Activated CD8-positive, alpha-beta memory T cell treated with anti-CD3 and anti-CD28 coated beads for 48 hours (primary cell): ENCODE measurements around the gene MVD.
A peak's percentile ranks its signal among the peaks of the same experiment; 100 is the strongest.

Experiments used
- DNase-seq, 3 experiments: peaks; one replicate each; pipeline ENCODE4 v3.0.0-alpha.2; 2020; ENCODE audit warnings: low read depth in 2 of 3, low spot score in 2 of 3

Gene MVD

DNA sequence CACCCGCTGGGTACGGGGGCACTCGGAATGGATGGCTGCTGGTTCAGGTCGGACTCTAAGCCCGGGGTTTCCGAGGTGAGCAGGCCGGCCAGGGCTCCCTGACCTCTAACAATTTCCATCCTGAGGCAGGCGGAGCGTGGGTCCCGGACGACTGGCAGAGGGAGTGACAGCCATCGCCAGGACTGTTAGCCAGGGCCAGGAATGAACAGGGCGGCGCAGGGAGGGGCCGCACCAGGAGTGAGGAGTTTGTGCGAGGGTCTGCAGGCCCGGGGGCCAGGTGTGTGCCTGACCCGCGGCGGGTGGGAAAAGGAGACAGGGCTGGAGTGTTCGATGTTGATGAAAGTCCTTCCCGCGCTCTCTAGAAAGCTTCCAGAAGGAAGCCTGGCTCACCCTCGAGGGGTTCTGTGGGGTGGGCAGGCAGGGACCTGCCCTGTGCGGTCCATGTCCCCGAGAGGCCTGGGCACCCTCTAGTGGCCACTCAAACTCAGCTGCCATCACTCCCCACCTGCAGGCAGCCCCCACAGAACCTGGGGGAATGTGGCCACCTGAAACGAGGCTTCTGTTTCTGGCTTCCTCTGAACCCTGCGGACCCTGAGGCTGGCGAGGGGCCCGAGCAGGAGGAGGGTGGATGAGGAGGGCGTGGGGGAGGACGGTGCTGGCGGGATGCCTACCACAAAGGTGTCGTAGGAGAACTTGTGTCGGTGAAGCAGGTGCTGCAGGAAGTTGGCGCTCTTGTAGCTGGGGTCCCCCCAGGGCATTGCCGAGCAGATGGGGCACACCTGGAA lies 35.1 kb upstream of the MVD start:
- DNase-seq, result no peak

DNA sequence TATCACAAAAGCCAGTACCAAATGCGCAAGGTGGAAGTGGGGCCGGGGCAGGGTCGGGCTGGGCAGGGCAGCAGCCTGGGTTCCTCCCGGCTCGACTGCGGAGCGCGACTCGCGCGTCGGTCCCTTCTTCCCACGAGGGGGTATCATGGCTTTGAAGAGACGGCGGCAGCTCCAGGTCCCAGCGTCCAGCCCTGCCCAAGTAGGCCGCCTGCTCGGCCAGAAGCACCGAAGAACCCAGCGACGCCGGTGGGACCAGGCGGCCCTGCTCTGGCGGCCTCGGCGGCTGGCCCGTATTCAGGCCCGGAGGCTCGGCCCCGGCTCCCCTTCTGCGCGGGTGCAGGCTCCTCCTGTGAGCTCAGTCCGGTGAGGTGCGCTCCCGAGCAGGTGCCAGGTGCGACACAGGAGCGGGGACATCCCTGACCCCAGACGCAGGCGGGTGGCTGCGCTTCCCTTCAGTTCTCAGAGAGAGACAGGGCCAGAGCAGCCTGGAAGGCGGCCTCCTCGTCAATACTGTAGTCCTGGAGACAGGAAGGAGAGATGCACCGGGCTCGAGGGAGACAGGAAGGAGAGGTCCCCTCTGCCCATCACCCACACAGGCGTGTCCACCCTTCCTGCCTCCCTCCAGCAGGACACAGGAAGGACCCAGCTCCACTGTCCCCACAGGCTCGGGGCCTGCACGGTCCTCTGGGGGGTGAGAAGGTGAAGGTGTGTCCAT lies 34.4 kb upstream of the MVD start:
- DNase-seq, result no peak

DNA sequence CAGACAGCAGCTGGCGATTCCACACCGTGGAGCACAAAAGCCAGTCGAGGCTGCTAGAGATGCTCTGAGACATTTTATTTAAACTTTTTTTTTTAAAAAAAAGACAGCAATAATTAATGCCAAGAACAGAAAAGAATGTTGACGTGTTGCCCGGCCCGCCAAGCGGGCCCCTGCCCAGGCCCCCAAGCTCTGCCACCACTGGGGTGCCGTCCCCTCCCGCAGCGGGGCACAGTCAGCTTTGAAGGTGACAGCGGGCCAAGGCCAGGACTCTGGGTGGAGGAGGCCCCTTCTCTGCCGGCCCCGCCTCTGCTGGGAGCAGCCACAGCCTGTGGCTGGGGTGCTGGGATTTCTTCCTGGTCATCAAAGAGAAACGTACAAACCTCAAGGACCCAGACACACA lies 33.5 kb upstream of the MVD start:
- DNase-seq, result no peak

DNA sequence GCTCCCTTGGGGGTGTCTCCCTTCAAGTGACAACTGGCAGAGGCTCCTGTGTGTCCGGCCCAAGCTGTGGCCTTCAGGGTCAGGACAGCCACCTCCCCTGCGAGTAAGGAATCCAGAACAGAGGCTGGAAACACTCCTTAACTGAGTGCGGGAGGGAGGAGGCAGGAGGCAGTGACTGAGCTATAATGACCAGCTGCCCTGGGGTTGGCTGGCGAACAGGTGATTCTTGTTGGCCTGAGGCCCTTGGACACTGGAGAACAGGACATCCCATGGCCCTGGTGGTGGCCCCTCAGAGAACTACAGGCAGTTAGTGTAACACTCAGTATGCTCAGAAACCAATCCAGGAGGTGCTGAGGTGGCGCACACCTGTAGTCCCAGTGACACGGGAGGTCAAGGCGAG lies 32.9 kb upstream of the MVD start:
- no peak for DNase-seq

DNA sequence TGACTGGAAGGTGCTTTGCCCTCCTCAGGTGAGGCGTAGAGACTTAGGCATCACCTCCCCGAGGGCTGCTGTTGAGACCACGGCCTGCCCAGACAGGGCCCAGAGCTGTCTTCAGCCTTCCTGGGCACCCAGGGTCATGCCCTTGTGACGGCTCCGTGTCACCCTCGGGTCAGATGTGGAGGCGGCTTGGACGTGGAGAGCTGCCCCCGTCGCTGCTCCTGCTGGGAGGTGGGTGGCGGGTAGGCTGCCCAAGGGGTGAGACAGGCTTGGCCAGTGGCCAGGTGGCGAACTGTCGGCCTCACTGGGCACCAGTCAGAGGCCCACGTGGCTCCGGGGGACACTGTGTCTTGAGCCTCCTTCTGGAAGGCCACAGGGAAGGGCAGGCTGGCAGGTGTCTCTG lies 32.3 kb upstream of the MVD start:
- DNase-seq, result no peak

DNA sequence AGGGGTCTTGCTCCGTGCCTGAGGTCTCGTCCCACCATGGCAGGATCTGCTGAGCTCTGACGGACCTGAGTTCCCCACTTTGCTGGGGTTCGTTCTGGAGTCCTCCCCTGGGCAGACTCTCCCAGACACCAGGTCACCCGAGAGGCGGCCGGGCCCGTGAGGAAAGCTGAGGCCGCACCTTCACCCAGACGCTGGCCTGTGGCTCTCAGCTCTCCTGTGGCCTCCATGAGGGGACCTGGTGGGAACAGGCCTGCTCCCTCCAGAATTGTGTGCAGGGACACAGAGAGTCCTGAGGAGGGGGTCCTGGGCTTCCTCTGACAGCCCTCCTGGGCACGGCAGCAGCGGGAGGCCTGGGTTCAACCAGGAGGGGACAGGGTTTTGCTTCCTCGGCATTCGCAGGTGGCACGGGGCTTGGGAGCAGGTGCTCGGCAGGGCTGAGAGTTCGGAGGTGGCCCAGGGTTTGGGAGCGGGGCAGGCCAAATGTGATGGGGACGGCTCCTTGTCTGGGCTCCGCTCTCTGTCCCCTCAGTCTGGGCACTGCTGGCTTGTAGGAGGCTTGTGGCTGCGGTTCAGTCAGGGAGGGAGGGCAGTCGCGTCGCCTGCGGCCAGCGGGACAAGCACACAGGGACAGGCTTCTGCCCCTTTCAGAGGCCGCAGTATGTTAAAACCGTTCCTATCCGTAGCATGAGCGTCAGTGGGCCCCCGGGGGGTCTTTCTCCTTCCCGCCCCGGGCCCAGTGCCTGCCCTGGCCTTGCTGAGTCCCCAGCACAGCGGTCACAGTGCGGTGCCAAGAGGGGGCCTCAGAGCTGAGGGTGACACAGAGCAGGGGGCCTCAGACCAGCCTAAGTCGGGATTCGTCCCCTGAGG lies 31.6 kb upstream of the MVD start:
- no peak for DNase-seq

DNA sequence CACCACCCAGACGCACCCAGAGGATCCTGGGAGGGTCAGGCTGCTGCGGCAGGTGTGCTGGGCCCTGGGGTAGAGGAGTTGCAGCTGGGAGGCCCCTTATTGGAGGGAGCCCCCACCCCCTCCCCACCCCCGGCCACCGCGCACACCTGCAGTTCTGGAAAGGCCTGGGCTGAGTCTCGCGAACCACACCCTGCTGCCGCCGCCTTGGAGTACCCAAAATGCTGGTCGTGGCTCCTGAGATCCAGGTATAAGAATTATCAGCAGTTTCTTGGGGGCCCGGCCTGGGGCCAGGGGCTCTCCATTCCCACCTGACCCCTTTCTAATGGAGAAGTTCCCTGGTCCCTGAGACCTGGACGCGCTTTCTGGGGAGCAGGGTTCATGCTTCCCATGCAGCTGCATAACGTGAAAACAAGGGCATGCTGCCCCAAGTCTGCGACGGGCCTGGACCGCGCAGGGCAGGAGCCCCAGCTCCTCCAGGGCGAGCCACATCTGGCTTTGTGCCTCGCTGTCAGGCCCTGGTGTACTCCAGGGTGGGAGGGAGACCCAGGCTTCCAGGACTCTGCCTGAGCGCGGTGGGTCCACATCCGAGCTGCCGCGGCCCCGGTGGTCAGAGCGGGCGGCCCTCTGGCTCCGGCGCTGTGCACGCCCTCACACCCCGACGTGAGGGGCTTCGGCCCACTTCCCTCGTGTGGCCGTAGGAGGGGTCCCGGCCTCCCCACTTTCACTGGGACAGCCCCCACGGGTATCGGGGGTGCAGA lies 30.7 kb upstream of the MVD start:
- no peak for DNase-seq

DNA sequence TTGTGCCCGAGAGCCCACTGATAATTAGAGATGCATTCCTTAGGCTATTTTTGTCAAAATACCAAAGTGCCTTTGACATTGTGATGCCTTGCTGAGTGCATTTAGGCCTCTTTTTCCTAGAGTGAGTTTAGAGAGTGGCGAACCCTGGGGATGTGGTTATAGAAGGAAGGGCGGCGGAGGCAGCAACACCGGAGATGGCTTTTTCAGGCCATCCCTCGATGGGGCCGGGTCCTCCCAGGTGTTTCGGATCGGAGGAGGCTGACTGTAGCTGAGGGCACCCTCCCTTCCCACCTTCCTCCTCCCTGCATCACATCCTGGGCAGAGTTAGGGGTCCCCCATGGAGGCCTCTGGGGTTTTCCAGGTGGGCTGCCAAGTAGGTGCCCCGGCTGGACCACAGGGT lies 30.0 kb upstream of the MVD start:
- DNase-seq, result no peak

DNA sequence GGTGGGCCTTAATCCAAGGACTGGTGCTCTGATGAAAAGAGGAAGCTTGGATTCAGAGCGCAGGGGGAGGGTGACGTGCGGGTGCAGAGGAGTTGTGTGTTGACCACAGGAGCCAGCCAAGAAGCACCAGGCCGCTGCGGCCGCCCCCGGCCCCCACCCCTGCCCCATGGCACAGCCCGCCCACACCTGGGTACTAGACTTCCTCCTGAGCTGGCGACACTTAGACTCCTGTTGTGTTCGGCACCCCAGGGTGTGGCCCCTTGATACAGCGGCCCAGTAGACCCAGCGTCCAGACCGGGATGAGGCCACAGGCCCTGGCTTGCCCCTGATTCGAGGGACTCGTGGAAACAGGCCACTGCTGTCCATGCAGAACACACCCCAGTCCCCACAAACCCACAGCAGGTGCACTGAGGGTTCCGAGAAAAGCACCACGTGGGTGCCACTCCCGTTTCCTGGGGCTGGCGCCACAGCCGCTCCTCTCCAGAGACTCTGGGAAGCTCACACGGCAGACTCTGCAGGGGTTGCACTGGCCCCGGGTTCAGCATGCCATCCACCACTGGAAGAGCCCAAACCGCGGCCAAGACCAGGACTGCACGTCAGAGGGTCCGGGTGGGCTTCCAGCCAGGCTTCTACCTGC lies 29.2 kb upstream of the MVD start:
- DNase-seq, result no peak

DNA sequence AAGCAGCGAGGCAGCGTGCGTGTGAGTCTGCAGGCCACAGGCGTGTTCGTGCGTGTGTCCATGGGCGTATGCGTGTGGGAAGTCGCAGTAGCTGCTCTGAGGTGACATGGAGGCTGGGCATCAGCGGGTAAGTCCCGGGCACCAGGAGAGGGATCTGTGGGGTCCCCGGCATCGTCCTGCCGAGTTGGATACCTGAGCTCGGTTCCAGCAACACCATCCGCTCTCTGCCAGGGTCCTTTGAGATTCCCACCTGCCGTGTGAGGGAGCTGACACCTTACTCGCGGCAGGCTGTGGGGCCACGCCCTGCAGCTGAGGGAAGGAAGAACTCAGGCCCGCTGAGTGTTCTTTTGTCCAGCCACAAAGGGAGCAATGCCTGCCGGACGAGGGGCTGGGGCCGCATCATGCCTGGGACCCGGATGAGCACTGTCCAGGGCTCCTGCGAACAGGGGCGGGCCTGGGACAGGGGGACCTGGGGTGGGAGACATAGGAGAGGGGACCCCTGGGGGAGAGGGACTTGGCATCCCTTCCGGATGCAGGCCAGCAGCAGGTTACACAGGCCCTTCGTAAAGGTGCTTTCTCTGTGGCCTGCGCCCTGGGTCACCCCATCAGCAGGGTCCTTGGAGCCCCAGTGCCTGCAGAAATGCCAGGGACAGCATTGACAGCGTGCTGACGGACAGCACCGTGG lies 28.4 kb upstream of the MVD start:
- no peak for DNase-seq

DNA sequence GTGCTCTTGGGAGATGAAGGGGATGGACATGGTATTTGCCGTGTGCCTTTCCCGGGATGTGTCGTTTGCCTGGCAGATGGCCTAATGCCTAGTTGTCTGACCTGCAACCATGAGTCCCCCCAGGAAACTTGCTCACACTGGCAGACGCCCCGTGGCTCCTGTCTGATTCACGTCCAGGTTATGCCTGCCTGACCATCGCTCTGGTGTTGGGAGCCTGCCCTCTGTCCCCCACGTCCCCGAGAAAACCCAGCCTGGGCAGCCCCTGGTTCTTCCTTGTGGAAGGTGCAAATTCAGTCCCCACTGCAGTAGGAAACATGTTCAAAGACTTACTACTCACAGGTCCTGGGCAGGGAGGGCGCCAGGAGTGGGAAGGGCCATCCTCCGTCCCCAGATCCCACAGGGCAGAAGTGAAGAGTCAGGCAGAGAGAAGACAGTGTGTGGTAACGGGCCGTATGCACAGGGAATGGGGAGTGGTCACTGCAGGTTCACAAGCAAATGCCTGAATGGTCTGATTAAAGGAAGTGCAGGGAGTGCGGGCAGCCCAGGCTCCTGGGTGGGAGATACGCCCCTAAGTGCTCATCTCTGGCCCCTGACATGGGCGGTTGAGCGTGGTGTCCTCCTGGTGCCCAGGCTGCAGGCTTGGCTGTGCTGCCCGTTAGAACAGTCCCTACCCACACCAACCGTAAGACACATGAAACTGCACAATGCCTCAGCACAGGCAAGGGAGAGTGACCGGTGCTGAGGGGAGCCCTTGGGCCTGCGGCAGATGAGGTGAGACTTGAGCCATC lies 27.6 kb upstream of the MVD start:
- DNase-seq, result no peak

DNA sequence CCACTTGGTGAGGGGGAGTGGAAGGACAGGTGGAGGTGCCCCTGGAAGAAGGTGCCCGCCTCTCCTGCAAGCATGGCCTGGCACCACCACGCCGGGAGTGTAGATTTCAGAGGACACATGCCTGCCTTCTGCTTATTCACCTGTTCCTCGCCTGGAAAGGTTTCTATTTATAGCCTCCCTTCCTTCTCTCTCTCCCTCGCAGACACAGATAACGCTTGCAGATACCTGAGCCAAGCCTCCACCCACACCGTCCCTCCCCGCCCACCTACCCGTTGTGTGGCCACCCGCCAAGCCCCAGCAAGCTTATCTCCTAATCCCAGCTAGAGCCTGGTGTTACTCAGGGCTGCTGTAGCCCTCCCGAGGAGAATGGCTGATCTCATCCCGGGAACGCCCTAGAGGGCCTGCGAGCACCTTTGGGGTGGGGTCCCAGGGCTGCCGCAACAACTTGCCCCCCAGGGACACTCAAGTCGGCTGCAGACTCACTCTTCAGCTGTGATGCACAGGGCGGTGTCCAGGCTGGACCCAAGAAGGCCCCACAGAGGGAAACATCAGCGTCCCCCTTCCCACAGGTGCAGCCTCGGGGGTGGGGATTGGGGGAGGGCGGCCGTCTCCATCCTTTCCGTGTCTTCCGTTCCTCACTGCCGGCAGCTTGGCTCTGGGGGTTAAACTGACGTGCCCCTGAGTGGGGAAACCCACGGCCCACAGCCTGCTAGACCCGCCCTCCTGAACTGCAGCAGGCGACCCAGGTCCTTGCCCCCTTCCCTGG lies 25.3 kb upstream of the MVD start:
- DNase-seq, result no peak

DNA sequence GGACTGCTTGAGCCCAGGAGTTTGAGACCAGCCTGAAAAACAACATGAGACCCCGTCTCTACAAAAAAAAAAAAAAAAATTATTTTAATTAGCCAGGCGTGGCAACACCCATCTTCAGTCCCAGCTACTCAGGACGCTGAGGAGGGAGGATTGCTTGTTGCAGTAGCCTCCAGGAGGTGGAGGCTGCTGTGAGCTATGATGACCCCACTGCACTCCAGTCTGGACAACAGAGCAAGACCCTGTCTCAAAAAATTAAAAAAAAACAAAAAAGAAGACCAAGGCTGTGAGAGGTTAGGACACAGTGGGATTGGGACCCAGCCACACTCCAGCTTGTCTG lies 24.8 kb upstream of the MVD start:
- DNase-seq, result no peak

DNA sequence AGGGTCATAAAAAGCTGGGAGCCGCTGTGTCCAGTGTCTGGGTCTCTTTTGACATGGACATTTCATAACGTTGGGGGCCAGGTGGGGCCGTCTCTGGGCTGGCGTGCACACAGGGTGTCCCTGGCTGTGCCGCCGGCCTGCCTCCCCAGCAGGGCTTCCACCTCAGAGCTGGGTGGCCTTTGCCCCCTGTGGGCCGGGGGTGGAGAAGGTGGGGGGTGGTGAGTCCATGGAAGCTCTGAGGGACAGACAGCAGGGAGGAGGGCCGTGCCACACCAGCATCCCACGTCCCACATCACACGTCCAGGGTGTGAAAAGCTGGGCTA lies 24.3 kb upstream of the MVD start:
- no peak for DNase-seq

DNA sequence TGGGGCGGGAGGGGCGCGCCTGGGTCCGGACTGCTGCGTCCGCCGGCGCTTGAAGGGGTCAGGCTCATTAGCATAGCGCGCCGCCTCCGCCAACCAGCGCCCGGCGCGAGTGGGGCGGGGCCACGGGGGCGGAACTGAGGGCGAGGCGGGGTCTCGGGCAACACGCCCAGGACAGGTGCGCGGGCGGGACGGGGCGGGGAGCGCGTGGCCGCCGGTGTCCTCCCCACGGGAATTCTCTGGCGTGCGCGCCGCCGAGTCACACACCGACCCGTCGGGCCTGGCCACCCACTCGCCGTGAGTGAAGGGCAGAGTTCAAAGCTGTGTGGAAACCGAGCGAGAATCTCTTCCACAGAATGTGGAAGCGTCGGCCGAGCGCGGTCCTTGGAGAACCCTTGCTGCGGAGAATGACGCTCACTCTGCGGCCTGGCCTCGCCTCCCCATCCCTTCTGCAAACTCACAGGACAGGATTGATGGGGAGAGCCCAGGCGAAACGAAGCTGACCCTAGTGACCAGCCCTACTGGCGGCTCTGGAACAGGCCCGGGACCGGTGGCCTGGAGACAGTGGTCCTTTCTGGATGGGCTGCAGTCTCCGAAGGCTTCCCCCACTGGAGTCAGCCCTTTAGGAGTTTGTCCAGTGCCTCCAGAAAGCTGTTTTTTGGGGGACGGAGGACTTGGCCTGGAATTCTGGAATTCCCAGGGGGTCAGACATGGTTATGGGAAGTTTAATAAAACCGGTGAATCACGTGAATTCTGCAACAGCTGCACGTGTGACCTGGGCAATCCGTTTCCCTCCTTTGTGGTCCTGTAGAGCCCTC lies 23.8 kb upstream of the MVD start, which contains the start of gene SNAI3:
SNAI3 (minus strand) TSS at position 69 of the 815 bp plus-strand sequence. CDS start 101 bp downstream, outside the sequence.
- DNase-seq, result peak; percentile 63 to 72 (median 71)

DNA sequence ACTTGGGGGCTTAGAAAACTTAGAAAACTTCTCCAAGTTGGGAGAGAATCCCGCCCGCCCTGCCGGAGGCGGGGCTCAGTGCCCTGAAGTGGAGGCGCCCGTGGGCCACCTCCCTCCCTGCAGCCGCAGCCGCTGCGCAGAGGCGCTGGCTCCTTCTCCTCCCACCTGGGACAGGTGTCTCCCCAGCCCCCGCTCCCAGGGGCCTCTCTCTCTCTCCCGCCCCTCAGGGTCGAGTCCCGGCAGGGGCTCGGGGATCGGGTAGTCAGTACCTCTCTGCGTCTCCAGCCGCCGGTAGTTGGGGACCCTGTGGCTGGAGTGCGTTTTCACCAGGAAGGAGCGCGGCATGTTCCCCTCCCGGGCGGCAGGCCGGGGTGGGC lies 23.2 kb upstream of the MVD start:
- DNase-seq, result no peak

DNA sequence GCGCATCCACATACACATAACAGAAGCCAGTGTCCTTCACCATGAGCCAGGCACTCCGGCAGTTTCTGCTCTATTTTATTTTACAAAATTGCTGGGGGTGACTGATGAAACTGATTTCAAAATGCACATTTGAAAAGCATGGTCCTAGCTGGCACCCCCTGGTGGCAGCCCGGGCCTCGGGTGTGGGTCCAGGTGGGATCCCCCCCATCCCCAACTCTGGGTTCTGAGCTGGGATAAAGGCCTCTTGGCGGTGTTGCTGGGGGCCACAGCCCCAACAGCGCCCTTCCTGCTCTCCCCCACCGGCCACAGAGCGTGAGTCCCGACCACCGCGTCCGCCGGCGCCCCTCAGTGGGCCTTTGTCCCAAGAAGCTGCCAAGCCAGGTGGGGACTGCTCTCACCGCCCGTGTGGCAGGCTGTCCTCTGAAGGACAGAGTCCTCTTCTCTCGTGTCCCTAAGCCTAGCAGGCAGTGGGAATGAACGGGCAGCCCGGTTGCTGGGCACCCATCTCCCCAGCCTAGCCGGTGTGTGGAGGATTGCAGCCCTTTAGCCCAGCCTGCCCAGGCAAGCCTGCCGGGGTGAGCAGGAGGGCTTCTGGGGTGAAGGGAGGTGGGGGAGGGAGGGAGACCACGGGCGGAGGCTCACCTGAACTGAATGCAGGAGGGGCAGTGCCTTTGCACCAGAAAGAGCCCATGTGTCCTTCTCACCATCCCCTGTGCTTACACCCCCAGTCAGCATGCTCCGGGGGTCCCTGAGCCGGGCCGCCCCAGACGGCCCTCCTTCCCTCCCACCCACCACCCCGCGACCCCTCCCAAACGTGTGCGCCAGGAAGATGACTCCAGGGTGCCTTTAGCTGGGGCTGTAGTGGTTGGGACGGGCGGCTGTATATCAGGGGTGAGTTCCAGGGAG lies 22.5 kb upstream of the MVD start:
- DNase-seq, result no peak
